Body of pancreas (tissue), 4 donors: ENCODE data around the gene CCL26.
"Not testable (repeated sequence)": the region's sequence is repeated elsewhere in the genome, so short reads cannot be mapped to it uniquely, and the experiment has no call there.

Experiments used
- POLR2A ChIP-seq, 3 donors: fragments of 450-650 bp; IDR thresholded peaks; one replicate each; pipeline ENCODE4 v1.6.1; 2016; ENCODE audit warnings: antibody characterized with exemption in 3 of 3, mild to moderate bottlenecking in 2 of 3
- TF ChIP-seq, protein P1 (sequence below), 7 experiments: fragments of 450-650 bp in 4 of 7; fragments of 200-600 bp in 3 of 7; sonication (generic) in 3 of 7; IDR thresholded peaks; one replicate each; pipeline ENCODE4 v1.5.1; 2016 to 2019; ENCODE audit warnings: antibody characterized with exemption in 7 of 7

DNA sequence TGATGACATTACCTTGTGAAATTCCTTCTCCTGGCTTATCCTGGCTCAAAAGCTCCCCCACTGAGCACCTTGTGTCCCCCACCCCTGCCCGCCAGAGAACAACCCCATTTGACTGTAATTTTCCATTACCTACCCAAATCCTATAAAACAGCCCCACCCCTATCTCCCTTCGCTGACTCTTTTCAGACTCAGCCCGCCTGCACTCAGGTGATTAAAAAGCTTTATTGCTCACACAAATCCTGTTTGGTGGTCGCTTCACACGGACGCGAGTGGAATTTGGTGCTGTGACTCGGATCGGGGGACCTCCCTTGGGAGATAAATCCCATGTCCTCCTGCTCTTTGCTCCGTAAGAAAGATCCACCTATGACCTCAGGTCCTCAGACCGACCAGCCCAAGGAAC lies 7.0 kb upstream of the CCL26 start:
- TF ChIP-seq, protein P1, sequence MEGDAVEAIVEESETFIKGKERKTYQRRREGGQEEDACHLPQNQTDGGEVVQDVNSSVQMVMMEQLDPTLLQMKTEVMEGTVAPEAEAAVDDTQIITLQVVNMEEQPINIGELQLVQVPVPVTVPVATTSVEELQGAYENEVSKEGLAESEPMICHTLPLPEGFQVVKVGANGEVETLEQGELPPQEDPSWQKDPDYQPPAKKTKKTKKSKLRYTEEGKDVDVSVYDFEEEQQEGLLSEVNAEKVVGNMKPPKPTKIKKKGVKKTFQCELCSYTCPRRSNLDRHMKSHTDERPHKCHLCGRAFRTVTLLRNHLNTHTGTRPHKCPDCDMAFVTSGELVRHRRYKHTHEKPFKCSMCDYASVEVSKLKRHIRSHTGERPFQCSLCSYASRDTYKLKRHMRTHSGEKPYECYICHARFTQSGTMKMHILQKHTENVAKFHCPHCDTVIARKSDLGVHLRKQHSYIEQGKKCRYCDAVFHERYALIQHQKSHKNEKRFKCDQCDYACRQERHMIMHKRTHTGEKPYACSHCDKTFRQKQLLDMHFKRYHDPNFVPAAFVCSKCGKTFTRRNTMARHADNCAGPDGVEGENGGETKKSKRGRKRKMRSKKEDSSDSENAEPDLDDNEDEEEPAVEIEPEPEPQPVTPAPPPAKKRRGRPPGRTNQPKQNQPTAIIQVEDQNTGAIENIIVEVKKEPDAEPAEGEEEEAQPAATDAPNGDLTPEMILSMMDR (IDR thresholded peaks at IDR 0.05): not testable (repeated sequence)
- not testable (repeated sequence) for TF ChIP-seq POLR2A (IDR thresholded peaks at IDR 0.05)
